NCI-H2107 treated with DMSO at 0.1 percent for 48 hours (cell line): ENCODE measurements around the gene C8A.

Experiments
- DNase-seq: peaks from one replicate; lab custom pipeline; 2025; ENCODE audit not compliant: unreplicated experiment; lab: John Stamatoyannopoulos, UW

The C8A gene

GRCh38 chr1:56890229-56890628, 35.6 kb downstream of the C8A start:
- DNase-seq: no peak

DNA sequence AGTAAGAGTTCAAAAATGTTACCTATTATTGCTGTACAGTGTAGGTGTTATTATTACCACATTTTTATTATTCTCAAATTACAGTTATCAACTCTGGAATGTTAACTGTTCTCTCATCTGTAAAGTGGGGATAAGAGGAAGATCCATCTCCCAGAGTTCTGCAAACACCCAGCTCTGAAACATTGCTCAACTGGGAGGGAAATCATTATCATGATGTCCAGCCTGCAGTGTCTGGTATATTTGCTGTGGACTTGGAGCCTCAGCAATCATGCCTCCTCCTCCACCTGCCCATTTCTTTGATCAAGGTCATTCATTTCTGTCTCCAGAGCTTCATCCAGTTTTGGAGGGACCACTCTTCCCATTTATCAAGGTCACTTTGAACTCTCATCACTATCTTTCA, 39.4 kb downstream of the C8A start:
- DNase-seq: no peak

- no peak for DNase-seq
Measured at GRCh38 chr1:56897150-56898004, 42.8 kb downstream of the C8A start.

GRCh38 chr1:56898005-56898373, 43.4 kb downstream of the C8A start:
- no peak for DNase-seq

DNA sequence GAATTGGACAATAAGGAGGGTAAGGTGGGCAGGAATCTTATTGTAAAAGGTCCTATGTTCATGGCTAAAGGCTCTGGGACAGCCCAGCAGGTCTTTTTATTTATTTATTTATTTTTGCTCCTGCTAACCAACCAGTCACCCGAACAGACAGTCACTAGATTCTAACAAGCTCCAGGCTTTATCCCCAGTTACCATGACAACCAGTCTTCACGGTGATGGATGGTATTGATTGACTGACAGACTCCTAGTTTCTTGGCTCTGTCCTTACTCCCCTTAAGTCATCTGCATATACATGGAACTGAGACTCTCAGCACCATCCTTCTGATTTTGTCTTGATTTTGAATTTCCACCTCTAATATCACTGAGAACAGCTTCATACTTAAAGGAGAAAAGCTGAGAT, 44.3 kb downstream of the C8A start:
- DNase-seq: no peak

GRCh38 chr1:56901716-56902115, 47.1 kb downstream of the C8A start:
- DNase-seq: no peak

DNA sequence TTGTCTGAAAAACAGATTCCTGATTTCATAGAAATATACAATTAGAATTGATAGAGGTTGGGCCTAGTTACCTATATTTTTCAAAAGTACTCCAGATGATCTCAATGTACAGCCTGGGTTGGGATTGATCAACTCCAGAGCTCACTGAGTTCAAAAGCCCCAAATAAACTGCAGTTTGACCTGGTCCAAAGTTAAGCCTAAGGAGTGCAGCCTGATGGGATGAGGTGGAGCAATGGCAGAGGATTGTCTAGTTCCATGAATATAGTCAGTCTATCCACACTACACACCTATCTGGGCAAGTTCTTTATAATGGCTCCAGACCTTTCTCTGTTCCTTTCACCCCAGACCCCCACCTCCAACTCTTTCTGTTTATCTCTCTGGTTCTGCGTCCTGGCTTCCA, 49.2 kb downstream of the C8A start:
- DNase-seq: no peak

DNA sequence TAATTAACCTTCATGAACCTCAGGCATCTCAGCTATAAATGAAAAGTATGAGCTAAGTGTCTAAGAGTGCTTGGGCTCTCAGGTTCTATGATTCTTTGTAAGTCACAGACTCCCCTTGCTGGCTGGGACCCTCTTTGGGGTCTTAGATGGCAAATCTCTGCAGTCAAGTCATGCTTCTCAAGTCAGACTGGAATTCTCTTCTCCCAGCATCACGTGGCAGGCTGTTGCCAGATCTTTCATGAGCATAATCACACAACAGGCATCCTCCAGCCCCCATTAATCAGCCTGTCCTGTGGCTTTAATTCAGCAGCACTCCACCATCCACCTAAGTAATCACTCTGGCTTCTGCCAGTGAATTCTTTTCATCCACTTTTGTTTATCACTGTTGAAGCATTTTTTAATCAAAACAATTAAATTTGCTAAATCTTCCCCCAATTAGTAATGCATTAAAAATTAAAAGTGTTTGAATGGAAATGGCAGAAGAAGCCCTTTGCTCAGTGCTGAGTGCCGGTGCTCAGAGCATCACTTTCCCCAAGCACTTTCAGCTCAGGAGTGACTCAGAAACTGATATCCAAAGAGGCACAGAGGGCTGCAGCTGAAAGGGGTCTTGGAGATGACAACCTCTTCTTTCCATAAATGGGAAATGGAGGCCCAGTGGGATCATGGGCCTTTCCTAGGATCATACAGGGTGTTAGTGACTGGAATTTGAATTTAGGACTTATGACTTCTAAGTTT, 50.2 kb downstream of the C8A start:
- no peak for DNase-seq

DNA sequence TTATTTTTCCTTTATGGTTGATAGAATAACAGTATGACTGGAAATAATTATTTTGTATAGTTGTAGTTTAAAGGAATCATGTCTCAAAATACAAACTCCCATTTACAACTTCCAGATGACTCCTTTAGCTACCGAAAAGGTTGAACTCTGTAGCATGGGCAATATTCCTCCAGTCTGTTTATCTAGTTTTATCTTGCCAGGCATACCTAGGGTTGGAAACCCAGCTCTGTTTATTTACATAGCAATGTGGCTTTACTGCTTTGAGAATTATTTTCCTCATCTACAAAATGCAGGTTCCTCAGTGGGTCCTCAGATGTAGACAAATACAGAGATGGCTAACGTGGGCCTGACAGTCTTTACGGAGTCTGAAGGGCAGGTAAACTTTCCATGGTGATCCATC, 51.1 kb downstream of the C8A start:
- no peak for DNase-seq

DNA sequence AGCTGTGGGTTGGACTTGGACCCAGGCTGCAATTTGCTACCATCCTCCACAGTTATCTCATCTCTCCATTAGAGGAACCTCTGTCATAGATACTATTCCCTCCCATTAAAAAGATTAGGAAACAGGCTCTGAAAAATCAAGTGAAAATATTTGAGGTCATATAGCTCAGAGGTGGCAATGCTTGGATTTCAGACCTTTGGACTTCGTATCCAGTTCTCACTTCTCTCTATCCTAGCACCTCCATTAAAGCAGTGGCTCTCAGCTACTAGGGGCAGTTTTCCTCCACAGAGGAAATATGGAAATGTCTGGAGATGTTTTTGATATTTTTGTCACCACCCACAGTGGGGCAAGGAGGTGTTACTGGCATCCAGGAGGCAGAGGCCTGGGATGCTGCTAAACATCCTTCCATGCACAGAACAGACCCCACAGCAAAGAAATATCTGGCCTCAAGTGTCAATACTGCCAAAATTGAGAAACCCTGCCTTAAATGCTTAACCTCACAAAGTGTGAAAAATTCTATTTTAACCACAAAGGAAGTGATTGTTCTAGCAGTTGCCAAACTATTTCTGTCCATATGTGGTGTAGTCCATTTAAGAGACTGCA, 54.1 kb downstream of the C8A start:
- no peak for DNase-seq

GRCh38 chr1:56910441-56910985, 55.9 kb downstream of the C8A start:
- DNase-seq: no peak

GRCh38 chr1:56911098-56911938, 56.7 kb downstream of the C8A start:
- DNase-seq: no peak

GRCh38 chr1:56912325-56912724, 57.7 kb downstream of the C8A start:
- no peak for DNase-seq

DNA sequence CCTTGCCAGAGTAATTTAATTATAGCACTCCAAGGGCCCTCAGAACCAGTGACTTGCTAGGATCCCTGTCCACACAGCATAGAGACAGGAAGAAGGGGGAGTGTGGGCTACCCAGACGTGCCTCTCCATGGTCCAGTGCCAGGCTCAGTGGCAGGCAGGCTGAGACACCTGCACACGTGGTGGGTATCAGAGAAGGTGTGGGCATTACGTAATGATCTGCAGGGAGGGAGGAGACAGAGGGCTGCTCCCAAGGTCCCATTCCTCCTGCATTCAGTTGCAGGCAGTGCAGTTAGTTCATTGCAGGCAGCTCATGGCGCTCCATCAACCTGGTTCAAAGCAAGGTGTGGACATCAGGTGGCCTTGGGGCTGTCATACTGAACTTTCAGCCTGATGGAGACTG, 61.4 kb downstream of the C8A start:
- peak; percentile 83 for DNase-seq

- no peak for DNase-seq
Measured at GRCh38 chr1:56916630-56917029, 62.0 kb downstream of the C8A start.

GRCh38 chr1:56917356-56917755, 62.8 kb downstream of the C8A start:
- no peak for DNase-seq

DNA sequence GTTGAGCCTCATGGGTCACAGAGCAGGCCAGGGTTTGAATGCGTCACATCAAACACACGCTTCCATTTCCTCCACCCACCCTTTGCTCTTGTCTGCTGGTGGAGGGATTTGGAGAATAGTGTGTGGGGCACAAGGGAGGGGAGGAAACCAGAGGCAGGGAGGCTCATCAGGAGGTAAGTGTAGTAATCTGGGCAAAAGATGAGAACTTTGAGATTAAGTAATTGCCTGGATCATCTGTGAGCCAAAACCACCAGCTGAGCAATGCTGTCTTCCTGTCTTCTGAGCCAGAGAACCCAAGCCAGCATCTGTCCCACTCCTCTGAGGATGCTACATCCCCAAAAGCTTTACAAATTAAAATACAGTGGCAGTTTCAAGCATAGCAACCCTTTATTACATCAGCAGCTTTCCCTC, 66.0 kb downstream of the C8A start:
- no peak for DNase-seq

- no peak for DNase-seq
Measured at GRCh38 chr1:56921479-56921878, 66.9 kb downstream of the C8A start.

DNA sequence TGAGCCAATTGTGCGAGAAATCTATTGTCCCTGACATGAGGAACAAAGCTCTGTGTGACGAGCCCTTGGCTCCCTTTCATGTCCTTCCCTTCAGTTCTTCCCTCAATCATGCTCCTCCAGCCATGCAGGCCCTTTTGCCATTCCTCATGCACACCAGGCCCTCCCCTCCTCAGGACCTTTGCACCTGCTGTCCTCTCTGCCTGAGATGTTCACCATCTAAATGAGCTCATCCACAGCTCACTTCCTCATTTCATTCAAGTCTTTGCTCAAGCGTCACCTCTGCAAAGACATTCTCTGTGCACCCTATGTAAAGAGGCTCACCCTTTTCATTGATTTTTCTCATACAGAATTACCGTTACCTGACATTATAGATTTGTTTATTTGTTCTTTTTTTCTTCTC, 67.5 kb downstream of the C8A start:
- no peak for DNase-seq

- DNase-seq: no peak
Measured at GRCh38 chr1:56922507-56922906, 67.9 kb downstream of the C8A start.

- no peak for DNase-seq
Measured at GRCh38 chr1:56923201-56923600, 68.6 kb downstream of the C8A start.
